ENCODE measurements around the gene DUSP22.

The DUSP22 gene

DNA sequence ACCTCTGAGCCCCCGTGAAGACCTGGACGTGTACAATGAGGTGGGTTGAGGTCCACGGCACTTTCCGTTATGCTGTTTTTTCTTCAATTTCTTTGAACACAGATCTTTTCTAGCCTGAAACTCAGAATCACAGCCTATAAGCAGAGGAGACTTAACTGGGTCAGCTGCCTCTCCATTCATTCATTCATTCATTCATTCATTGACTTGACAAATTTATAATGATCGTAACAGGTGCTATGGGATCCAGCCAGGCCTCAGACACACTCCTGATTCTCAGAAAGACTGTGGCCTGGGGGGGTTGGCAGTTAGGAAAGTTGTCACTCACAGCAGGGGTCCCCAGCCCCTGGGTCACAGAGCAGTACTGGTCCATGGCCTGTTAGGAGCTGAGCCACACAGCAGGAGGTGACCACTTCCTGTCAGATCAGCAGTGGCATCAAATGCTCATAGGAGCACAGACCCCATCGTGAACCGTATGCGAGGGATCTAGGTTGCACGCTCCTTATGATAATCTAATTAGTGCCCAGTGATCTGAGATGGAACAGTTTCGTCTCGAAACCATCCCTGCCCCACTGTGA is 60.7 kb downstream of the DUSP22 start:
- DNase-seq (ENCODE audit: low read depth in 2 of 2) = no peak

DNA sequence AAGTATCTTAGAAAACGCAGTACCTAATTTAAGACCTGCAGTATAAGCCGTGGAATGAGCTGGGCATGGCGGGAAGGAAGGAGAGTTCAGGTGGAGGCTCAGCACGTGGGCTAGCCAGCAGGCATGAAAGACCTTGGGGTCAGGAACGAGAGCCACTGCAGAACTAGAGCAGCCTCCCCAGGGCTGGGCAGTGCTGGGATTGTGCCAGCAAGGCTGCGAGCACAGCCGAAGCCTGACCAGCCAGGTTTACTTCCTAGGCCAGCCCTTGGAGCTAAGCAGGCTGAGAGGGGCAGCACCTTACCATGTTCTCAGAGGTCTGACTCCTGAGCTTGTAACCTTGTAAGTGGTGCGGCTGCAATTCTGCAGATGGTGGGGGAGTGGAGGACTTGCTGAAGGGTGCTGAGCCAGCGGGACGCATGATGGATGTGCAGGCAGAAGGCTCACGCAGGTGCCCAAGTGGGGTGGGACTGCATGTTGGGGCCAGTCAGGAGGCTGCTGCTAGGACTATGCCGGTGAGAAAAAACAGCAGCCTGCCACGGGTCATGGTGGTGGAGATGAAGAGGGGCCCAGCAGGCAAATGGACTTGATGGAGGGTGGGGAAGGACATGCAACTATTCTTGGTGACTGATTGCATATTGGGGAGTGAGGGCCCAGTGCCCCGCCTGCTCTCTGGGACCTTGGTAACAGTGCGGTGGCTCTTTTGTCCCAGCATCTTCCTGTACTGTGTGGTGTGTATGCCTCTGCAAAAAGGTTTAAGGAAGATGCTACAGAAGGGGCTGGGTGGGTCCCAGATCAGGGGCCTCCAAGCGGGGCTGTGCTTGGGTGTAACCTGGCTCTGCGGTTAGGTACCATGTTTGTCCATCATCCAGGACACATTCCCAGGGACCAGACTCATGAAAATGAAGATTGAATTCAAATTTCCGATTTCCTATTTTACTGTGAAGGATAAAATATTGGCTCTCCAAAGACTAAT is 61.6 kb downstream of the DUSP22 start:
- DNase-seq (ENCODE audit: low read depth in 2 of 2) = no peak

DNA sequence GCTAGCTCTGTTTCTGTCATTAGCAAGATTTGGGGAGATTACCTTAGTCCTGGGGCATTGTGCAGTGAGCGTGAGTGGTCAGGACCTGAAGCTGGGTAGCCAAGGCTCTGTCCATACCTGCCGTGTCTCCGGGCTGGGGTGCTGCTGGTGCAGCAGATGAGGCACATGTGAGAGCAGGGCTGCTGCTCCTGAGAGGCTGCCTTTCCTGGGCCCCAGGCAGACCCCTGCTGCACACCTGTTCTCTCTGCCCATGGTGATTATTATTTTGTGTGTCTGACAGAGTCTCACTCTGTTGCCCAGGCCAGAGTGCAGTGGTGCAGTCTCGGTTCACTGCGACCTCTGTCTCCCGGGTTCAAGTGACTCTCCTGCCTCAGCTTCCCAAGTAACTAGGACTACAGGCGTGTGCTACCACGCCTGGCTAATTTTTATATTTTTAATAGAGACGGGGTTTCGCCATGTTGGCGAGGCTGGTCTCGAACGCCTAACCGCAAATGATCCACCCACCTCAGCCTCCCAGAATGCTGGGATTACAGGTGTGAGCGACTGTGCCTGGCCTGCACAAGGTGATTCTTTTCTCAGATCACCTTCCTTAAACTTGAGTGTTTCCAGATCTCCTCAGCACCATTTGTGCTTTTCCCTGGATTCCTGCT is 62.5 kb downstream of the DUSP22 start:
- DNase-seq (ENCODE audit: low read depth in 2 of 2) = no peak

GRCh38 chr6:355373-356208 is 63.3 kb downstream of the DUSP22 start:
- DNase-seq (ENCODE audit: low read depth in 2 of 2) = no peak

DNA sequence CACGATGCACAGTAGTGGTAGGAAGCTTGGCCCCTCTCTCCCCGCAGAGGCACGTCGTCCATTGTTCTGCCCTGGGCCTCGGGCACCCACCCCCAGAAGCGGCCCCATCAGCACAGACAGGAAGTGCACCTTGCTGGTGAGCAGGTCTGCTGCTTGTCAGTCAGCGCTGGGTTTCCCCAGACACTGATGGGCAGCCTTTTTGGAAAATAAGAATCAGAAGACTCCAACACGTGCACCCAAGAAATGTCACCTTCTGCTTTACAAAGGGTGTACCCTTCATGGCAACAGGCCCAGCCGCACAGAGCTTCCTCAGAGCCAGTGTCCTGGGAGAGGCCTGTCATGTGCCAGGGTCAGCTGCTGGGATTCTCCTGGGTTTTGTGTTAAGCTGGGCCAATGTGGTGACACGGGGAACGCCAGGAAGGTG is 64.6 kb downstream of the DUSP22 start:
- no peak for DNase-seq (ENCODE audit: low read depth in 2 of 2)

DNA sequence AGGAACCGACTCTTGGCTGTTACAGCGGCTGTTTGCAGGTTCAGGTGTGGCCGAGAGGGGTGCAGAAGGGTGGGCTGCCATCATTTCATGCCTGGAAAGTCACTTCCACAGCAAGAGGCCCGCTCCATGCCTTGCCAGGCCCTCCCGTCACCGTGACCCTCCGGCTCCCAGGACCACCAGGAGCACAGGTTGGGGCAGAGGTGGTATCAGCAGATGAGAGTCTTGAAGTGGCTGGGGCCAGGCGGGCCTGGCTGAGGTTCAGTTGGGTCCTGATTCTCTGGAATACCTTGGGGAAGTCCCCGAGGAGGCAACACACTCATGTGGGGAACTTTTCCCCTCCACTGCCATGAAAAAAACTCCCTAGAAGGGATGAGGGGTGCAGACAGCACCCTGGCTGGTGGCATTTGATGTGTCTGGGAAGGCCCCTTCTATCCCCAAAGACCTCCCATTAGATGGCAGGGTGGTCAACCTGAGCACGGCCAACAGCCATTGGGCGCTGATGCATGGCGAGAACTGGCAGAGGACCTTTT is 65.0 kb downstream of the DUSP22 start:
- no peak for DNase-seq (ENCODE audit: low read depth in 2 of 2)

DNA sequence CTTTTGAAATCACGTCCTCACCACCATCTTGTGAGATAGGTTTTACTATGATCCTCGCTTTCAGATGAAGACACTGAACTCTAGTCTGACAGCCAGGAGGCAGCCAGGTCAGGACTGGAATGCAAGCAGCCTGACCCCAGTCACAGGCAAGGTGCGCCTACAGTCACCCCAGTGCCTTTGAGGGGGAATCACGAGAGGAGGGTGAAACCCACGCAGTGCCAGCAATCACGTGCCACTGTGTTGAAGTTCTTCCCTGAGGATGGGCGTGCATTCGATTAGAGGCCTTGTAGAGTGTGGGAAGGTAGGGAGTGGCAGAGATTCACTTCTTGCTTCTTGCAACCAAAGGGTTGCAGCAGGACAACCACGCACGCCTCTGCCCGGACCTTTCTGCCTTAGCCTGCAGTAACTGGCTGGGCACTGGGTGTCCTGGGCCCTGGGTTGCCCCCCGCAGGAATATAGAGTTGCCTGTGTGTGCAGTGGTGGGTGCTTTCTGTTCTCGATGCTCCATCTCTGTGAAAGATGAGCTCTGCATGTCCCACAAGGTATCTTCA is 65.6 kb downstream of the DUSP22 start:
- no peak for DNase-seq (ENCODE audit: low read depth in 2 of 2)

DNA sequence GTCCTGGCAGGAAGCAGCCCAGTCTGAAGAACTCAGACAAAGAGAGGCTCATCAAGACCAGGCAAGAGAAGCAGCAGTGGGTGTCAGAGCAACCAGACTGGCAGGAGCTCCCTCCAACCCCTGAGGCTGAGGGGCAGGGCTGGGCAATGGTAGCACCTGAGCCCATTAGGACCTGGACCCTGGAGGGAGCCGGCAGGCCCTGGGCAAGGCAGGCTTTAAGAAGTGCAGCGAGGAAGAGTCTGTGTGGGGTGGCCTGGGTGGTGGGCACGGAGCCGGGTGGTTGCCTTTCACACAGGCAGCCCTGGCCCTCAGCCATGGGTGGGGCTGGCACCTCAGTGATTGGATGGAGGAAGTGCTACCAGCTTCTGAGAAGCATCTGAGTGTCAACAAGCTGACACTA is 66.1 kb downstream of the DUSP22 start:
- no peak for DNase-seq (ENCODE audit: low read depth in 2 of 2)

- DNase-seq (ENCODE audit: low read depth in 2 of 2) = no peak
Measured at GRCh38 chr6:358847-359246, 66.6 kb downstream of the DUSP22 start.

DNA sequence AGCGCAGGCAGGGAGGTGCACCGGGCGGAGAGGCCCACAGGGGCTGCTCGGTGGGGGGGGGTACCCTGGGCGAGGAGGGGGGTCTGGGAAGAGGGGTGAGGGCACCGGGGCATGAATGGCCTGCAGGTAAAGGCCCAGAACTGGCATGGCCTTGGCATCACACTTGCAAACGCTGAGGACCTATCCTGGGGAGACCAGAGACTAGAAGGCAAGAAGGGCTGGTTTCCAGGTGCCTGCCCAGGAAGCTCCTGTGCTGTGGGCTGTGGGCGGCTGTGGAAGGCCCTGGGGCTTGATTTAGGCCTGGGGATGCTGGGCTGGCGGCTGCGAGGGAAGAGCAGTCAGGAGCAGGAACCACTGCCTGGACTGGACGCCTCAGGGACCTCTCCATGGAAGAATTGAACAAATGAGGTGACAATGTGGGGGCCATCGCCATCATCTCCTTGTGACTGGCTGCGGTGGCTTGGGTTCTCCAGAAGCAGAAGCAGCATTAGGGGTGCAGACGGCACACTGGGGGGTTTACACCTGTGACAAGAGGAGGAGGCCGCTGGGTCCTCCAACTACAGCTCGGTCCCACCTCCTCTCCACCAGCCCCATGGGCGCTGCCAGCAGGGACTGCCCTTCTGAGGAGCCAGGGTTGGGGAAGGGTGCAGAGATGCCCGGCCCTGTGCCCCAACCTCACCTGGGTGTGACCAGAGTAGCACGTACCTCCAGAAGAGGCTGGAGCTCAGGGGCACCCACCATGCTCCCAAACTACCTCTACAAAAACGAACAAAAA is 67.2 kb downstream of the DUSP22 start:
- DNase-seq (ENCODE audit: low read depth in 2 of 2) = no peak

DNA sequence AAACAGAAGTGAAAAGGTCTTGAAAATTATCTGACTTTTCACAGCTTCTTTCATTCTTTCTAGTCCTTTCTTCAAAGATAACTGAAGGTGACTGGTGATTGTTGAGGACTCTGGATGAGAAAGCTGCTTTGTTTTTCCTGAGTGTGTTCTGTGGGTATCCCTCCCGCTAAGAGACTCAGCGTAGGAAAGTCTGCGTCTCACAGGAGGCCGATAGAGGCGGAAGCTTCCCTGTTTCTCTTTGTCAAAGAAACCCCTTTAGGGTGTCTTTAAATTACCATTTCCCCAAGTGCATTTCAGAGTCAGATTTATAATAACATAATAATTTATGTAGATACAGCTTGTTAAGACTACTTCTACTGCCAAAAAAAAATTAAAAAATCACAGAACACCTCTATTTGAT is 68.1 kb downstream of the DUSP22 start:
- DNase-seq (ENCODE audit: low read depth in 2 of 2) = no peak

GRCh38 chr6:360764-361373 is 68.6 kb downstream of the DUSP22 start:
- DNase-seq (ENCODE audit: low read depth in 2 of 2) = no peak

DNA sequence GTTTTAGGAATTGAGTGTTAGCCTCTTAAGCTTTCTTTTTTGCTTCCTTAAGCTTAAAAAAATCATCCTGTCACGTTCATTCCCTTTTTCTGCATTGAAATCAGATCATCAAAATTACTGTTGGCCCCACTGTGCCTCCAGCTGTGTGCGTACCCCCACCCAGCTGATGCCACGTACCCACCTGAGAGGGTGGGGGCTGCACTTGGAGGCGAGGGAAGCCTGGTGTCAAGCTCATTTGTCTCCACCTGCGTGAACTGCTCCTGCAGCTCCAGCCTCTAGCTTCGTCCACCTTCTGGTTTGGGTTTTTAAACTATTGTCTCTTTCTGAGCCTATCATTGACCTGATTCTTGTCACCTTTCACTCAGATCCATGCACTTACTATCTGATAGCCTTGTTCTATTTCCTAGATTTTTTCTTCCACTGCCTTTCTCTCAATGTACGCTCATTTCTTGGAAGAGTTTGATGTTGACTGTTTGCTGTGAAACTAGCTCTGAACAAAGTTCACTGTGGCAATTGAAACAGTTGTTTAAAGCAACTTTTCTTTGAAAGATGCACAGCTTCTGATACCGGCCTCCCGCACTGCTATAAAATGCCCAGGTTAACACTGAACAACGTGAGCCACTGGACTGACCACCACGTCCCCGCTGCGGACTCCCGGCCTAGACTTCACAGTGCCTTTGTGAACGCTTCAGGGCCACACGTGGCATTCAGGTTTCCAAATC is 69.3 kb downstream of the DUSP22 start:
- no peak for DNase-seq (ENCODE audit: low read depth in 2 of 2)

- no peak for DNase-seq (ENCODE audit: low read depth in 2 of 2)
Measured at GRCh38 chr6:362231-362923, 70.1 kb downstream of the DUSP22 start.

DNA sequence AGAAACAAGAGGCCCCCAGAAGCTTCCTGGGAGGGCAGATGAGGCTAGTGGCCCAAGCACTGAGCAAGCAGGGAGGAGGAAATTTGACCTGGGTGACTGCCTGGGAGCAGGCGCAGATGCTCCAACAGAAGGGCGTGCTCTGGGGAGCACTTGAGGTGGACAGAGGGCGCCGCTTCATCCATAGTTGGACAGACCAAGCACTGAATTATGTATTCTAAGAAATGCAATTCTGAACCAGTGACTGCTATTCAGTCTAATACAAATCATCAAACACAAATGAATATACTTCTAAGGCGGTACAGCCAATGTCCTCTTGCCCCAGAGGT is 70.6 kb downstream of the DUSP22 start:
- no peak for DNase-seq (ENCODE audit: low read depth in 2 of 2)

- DNase-seq (ENCODE audit: low read depth in 2 of 2) = no peak
Measured at GRCh38 chr6:363291-363690, 71.0 kb downstream of the DUSP22 start.

- DNase-seq (ENCODE audit: low read depth in 2 of 2) = no peak
Measured at GRCh38 chr6:363909-364308, 71.6 kb downstream of the DUSP22 start.

DNA sequence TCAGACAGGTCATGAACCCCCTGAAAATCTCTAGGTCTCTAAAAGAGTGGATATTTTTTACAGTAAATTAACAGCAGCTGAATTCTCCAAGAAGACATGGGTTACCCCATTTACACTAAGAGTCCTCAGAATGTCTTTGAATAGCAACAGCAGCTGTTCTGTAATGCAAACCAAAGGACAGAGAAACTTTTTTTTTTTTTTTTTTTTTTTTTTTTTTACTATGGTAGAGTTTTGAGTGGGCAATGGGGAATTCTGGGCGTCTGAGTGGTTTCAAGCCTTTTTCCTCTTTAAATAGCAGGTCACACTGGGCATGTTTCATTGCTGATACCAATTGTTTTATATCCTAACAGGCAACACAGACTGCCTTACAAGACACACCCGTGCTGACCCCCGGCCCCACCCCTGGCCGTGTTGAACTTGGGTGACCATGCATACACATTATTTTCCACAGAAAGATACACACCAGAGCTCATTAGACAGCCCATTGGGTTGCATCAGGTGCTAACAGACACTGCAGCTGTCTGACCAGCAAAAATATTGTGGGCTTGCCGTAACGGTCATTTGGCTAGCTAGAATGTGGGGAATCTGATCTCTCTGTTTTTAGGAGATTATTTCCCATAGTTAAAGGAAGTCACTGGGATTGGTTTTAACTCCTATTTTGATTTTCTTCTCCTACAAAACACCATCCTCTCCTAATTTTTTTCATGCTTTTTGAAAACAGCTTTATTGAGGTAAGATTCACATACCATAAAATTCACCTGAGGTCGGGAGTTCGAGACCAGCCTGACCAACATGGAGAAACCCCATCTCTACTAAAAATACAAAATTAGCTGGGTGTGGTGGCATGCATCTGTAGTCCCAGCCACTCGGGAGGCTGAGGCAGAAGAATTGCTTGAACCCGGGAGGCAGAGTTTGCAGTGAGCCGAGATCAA is 72.6 kb downstream of the DUSP22 start:
- DNase-seq (ENCODE audit: low read depth in 2 of 2) = no peak

Measured in stimulated activated CD4-positive, alpha-beta T cell treated with anti-CD3 and anti-CD28 coated beads, Interleukin-4, amount 100 ng/mL, for 48 hours (primary cell).